Liver (tissue), 9 donors: ENCODE measurements around the gene HPD. TPM values are rescaled to one million over a fixed set of nuclear protein-coding genes. Genes with fewer than 3 reads are reported as not detected.
"Not testable (repeated sequence)": the region's sequence is repeated elsewhere in the genome, so short reads cannot be mapped to it uniquely, and the experiment has no call there.

Source experiments
- DNase-seq: peaks from one replicate; pipeline ENCODE4 v3.0.0-alpha.2; 2017; ENCODE audit warnings: low spot score
- H3K27ac ChIP-seq, 2 donors: one replicate each; pipeline ENCODE4 v1.7.0; 2013; ENCODE audit warnings: inconsistent platforms in 2 of 2, low read length in 2 of 2, control low read depth in 1 of 2, low read depth in 1 of 2, mild to moderate bottlenecking in 1 of 2
- H3K27me3 ChIP-seq, 4 donors: one replicate each; pipeline versions ENCODE4 v1.6.1 to v1.7.0; 2013; ENCODE audit warnings: low read length in 3 of 4, inconsistent platforms in 1 of 4, mild to moderate bottlenecking in 1 of 4, moderate library complexity in 1 of 4; ENCODE audit not compliant: control insufficient read depth in 4 of 4, insufficient read depth in 4 of 4
- H3K36me3 ChIP-seq, 4 donors: one replicate each; pipeline versions ENCODE4 v1.6.1 to v1.7.0; 2013; ENCODE audit warnings: low read length in 3 of 4, mild to moderate bottlenecking in 3 of 4, low read depth in 1 of 4, moderate library complexity in 1 of 4; ENCODE audit not compliant: control insufficient read depth in 4 of 4, insufficient read depth in 3 of 4
- H3K4me1 ChIP-seq, 4 donors: one replicate each; pipeline versions ENCODE4 v1.6.1 to v1.7.0; 2013; ENCODE audit warnings: low read length in 3 of 4, mild to moderate bottlenecking in 3 of 4, moderate library complexity in 1 of 4; ENCODE audit not compliant: control insufficient read depth in 4 of 4, insufficient read depth in 4 of 4
- H3K4me3 ChIP-seq, 3 donors: one replicate each; pipeline versions ENCODE4 v1.6.1 to v1.7.0; 2013; ENCODE audit warnings: low read length in 3 of 3, control low read depth in 1 of 3, low read depth in 1 of 3, mild to moderate bottlenecking in 1 of 3
- H3K9ac ChIP-seq, 2 donors: one replicate each; pipeline ENCODE4 v1.7.0; 2013; ENCODE audit warnings: low read length in 2 of 2, mild to moderate bottlenecking in 2 of 2, moderate library complexity in 2 of 2, control low read depth in 1 of 2, low read depth in 1 of 2
- H3K9me3 ChIP-seq, 4 donors: one replicate each; pipeline versions ENCODE4 v1.6.1 to v1.7.0; 2013; ENCODE audit warnings: low read length in 3 of 4; ENCODE audit not compliant: control insufficient read depth in 4 of 4
- ATF3 ChIP-seq: IDR thresholded peaks from 2 replicates; pipeline ENCODE4 v1.6.1; 2016; ENCODE audit warnings: antibody characterized with exemption
- EGR1 ChIP-seq, 2 donors: IDR thresholded peaks; 2 replicates each; pipeline ENCODE4 v1.6.1; 2016 to 2018; ENCODE audit warnings: antibody characterized with exemption in 2 of 2, low read depth in 2 of 2
- FOXA2 ChIP-seq: IDR thresholded peaks from 2 replicates; pipeline ENCODE4 v1.6.1; 2016; ENCODE audit warnings: antibody characterized with exemption
- GABPA ChIP-seq, 2 donors: IDR thresholded peaks in 1 of 2; conservative IDR thresholded peaks in 1 of 2; 2 replicates each; pipeline ENCODE4 v1.6.1; 2016; ENCODE audit warnings: antibody characterized with exemption in 2 of 2, mild to moderate bottlenecking in 1 of 2, moderate library complexity in 1 of 2
- HNF4A ChIP-seq, 2 donors: conservative IDR thresholded peaks; 2 replicates each; pipeline ENCODE4 v1.6.1; 2016; ENCODE audit warnings: antibody characterized with exemption in 2 of 2, mild to moderate bottlenecking in 2 of 2
- JUND ChIP-seq, 2 donors: IDR thresholded peaks; 2 replicates each; pipeline ENCODE4 v1.6.1; 2016; ENCODE audit warnings: antibody characterized with exemption in 2 of 2
- MAX ChIP-seq: IDR thresholded peaks from 2 replicates; pipeline ENCODE4 v1.6.1; 2016; ENCODE audit warnings: antibody characterized with exemption
- RAD21 ChIP-seq, 2 donors: IDR thresholded peaks; 2 replicates each; pipeline ENCODE4 v1.6.1; 2016; ENCODE audit warnings: antibody characterized with exemption in 2 of 2, mild to moderate bottlenecking in 2 of 2
- RXRA ChIP-seq, 2 donors: IDR thresholded peaks; 2 replicates each; pipeline ENCODE4 v1.6.1; 2017 to 2018; ENCODE audit warnings: antibody characterized with exemption in 2 of 2, mild to moderate bottlenecking in 1 of 2
- SP1 ChIP-seq: IDR thresholded peaks from 2 replicates; pipeline ENCODE4 v1.6.1; 2018; ENCODE audit warnings: antibody characterized with exemption, mild to moderate bottlenecking
- TAF1 ChIP-seq: conservative IDR thresholded peaks from 2 replicates; pipeline ENCODE4 v1.6.1; 2016; ENCODE audit warnings: antibody characterized with exemption, mild to moderate bottlenecking
- YY1 ChIP-seq: IDR thresholded peaks from 2 replicates; pipeline ENCODE4 v1.6.1; 2016; ENCODE audit warnings: antibody characterized with exemption, mild to moderate bottlenecking
- ZBTB33 ChIP-seq: IDR thresholded peaks from 2 replicates; pipeline ENCODE4 v1.6.1; 2016; ENCODE audit warnings: antibody characterized with exemption
- WGBS: extraction: QIAGEN DNeasy Blood & Tissue Kit; methylation state at CpG from one replicate; pipeline ENCODE4 v1.1.7; 2013; 5-methylcytosine and 5-hydroxymethylcytosine counted together
- polyA plus RNA-seq, 2 donors: library from polyadenylated mRNA; stranded (reverse) in 1 of 2; unstranded in 1 of 2; fragments of 200-250 nt in 1 of 2; fragments of >200 nt in 1 of 2; fragmentation: Nextera tagmentation in 1 of 2; extraction: Ambion mirVana in 1 of 2; gene quantifications; one replicate each; pipeline versions ENCODE4 v1.2.1 to v1.2.3, GENCODE V29; 2013 to 2015
- total RNA-seq, 2 donors: library from RNA; depleted of rRNA; stranded (reverse); fragments of >200 nt; gene quantifications; one replicate each; pipeline ENCODE4 v1.2.3, GENCODE V29; 2014
- donor health status: healthy.
- donor health status: healthy.
- donor health status: healthy.
- donor health status: healthy.
- donor health status: healthy.

HPD gene
- total and polyA plus RNA-seq, 4 donors: 31.3 to 812 (median 509) TPM

GRCh38 chr12:121888083-121888477 is 29.4 kb upstream of the HPD start:
- H3K4me3 ChIP-seq: peak overlapping the region; percentile 58 to 96 (median 61)
- 48% methylated on average over 6 of the region's 6 CpGs for WGBS
- no peaks in the 10 kb centered on the region for H3K27me3 ChIP-seq
- peak overlapping the region; percentile 94 to 95 for H3K27ac ChIP-seq
- H3K4me1 ChIP-seq: peaks cover 0 to 27% (median 18%) of the 10 kb centered on the region in 4 donors
- H3K9ac ChIP-seq: peak overlapping the region; percentile 13 to 53
- no peaks in the 10 kb centered on the region for H3K36me3 ChIP-seq
- H3K9me3 ChIP-seq: no peaks in the 10 kb centered on the region
- no peak for DNase-seq
- TF ChIP-seq ATF3 (no peak), FOXA2 (no peak), MAX (no peak), TAF1 (no peak), JUND (IDR thresholded peaks at IDR 0.05) (no peak), EGR1 (IDR thresholded peaks at IDR 0.05; ENCODE audit: low read depth in 2 of 2) (no peak), ZBTB33 (no peak), RAD21 (IDR thresholded peaks at IDR 0.05) (no peak), YY1 (no peak)

- not testable (repeated sequence) for H3K27ac ChIP-seq, H3K9ac ChIP-seq, H3K27me3 ChIP-seq, H3K36me3 ChIP-seq, H3K4me3 ChIP-seq, H3K9me3 ChIP-seq, DNase-seq
- H3K4me1 ChIP-seq: peaks cover 0 to 26% (median 17%) of the 10 kb centered on the region in 4 donors
- WGBS: 94% methylated on average over 11 of the region's 11 CpGs
Measured at GRCh38 chr12:121885129-121885528, 26.5 kb upstream of the HPD start.

GRCh38 chr12:121883315-121883660 is 24.6 kb upstream of the HPD start:
- Histone ChIP-seq H3K4me3 (no peak overlapping the region), H3K27me3 (no peaks in the 10 kb centered on the region), H3K9ac (no peak overlapping the region), H3K9me3 (no peaks in the 10 kb centered on the region), H3K36me3 (no peaks in the 10 kb centered on the region), H3K4me1 (peaks cover 0 to 10% (median 5%) of the 10 kb centered on the region in 4 donors), H3K27ac (peak overlapping the region in 1 of 2 donors; percentile 13)
- TF ChIP-seq HNF4A (conservative IDR thresholded peaks at IDR 0.05) (peak; percentile 14 to 53), JUND (IDR thresholded peaks at IDR 0.05) (no peak), YY1 (no peak), FOXA2 (no peak), GABPA (IDR thresholded peaks at IDR 0.05 in 1 of 2, conservative IDR thresholded peaks at IDR 0.05 in 1 of 2) (no peak), RXRA (IDR thresholded peaks at IDR 0.05) (peak in 1 of 2 donors; percentile 67), SP1 (peak; percentile 36), TAF1 (no peak)
- no peak for DNase-seq
- WGBS: 41% methylated on average over 4 of the region's 4 CpGs

GRCh38 chr12:121876080-121876447 is 17.4 kb upstream of the HPD start:
- Histone ChIP-seq H3K4me1 (peaks cover 0 to 27% (median 18%) of the 10 kb centered on the region in 4 donors), H3K27ac (peak overlapping the region; percentile 76 to 82), H3K9ac (peak overlapping the region in 1 of 2 donors; percentile 21)
- H3K27me3 ChIP-seq, H3K9me3 ChIP-seq, DNase-seq, H3K36me3 ChIP-seq, H3K4me3 ChIP-seq: not testable (repeated sequence)
- WGBS: 70% methylated on average over 8 of the region's 8 CpGs
